Duodenal mucosa (tissue), 2 donors: ENCODE results near the gene SBF1.
A peak's percentile ranks its signal among the peaks of the same experiment; 100 is the strongest.

ENCODE experiments used
- H3K27ac ChIP-seq: one replicate; pipeline ENCODE4 v1.7.0; 2013; ENCODE audit warnings: low read depth, low read length
- H3K27me3 ChIP-seq, 2 donors: one replicate each; pipeline ENCODE4 v1.7.0; 2013; ENCODE audit warnings: low read length in 2 of 2, control low read depth in 1 of 2; ENCODE audit not compliant: insufficient read depth in 2 of 2, control insufficient read depth in 1 of 2
- H3K36me3 ChIP-seq, 2 donors: one replicate each; pipeline ENCODE4 v1.7.0; 2013; ENCODE audit warnings: low read length in 2 of 2, control low read depth in 1 of 2; ENCODE audit not compliant: insufficient read depth in 2 of 2, control insufficient read depth in 1 of 2
- H3K4me1 ChIP-seq, 2 donors: one replicate each; pipeline ENCODE4 v1.7.0; 2013; ENCODE audit warnings: low read length in 2 of 2, control low read depth in 1 of 2; ENCODE audit not compliant: insufficient read depth in 2 of 2, control insufficient read depth in 1 of 2
- H3K4me3 ChIP-seq, 2 donors: one replicate each; pipeline ENCODE4 v1.7.0; 2013; ENCODE audit warnings: low read length in 2 of 2, low read depth in 1 of 2
- H3K9ac ChIP-seq, 2 donors: one replicate each; pipeline ENCODE4 v1.7.0; 2013; ENCODE audit warnings: low read length in 2 of 2, low read depth in 1 of 2
- H3K9me3 ChIP-seq, 2 donors: one replicate each; pipeline ENCODE4 v1.7.0; 2013; ENCODE audit warnings: low read length in 2 of 2, control low read depth in 1 of 2; ENCODE audit not compliant: control insufficient read depth in 1 of 2

Gene SBF1

GRCh38 chr22:50518606-50519005 lies 43.8 kb upstream of the SBF1 start:
- no peaks in the 10 kb centered on the region for H3K27me3 ChIP-seq
- peaks cover 27 to 67% of the 10 kb centered on the region in 2 donors for H3K36me3 ChIP-seq
- peaks cover 7 to 13% of the 10 kb centered on the region in 2 donors for H3K4me1 ChIP-seq
- no peak overlapping the region for H3K27ac ChIP-seq
- H3K9me3 ChIP-seq: no peaks in the 10 kb centered on the region
- H3K4me3 ChIP-seq: no peak overlapping the region
- no peak overlapping the region for H3K9ac ChIP-seq

GRCh38 chr22:50517495-50518260 lies 42.8 kb upstream of the SBF1 start:
- Histone ChIP-seq H3K9ac (no peak overlapping the region), H3K9me3 (no peaks in the 10 kb centered on the region), H3K27ac (no peak overlapping the region), H3K4me1 (peaks cover 0 to 4% of the 10 kb centered on the region in 2 donors), H3K27me3 (no peaks in the 10 kb centered on the region), H3K4me3 (no peak overlapping the region), H3K36me3 (peaks cover 20 to 58% of the 10 kb centered on the region in 2 donors)

GRCh38 chr22:50516891-50517290 lies 42.1 kb upstream of the SBF1 start:
- Histone ChIP-seq H3K9me3 (no peaks in the 10 kb centered on the region), H3K36me3 (peaks cover 18 to 55% of the 10 kb centered on the region in 2 donors), H3K4me1 (no peaks in the 10 kb centered on the region), H3K27me3 (no peaks in the 10 kb centered on the region), H3K27ac (no peak overlapping the region), H3K4me3 (no peak overlapping the region), H3K9ac (no peak overlapping the region)

- H3K4me3 ChIP-seq: no peak overlapping the region
- H3K27ac ChIP-seq: no peak overlapping the region
- H3K9ac ChIP-seq: no peak overlapping the region
- no peaks in the 10 kb centered on the region for H3K27me3 ChIP-seq
- H3K4me1 ChIP-seq: no peaks in the 10 kb centered on the region
- H3K9me3 ChIP-seq: no peaks in the 10 kb centered on the region
- peaks cover 16 to 48% of the 10 kb centered on the region in 2 donors for H3K36me3 ChIP-seq
Measured at GRCh38 chr22:50516068-50516467, 41.2 kb upstream of the SBF1 start.

GRCh38 chr22:50513175-50513574 lies 38.3 kb upstream of the SBF1 start:
- Histone ChIP-seq H3K27ac (no peak overlapping the region), H3K9me3 (no peaks in the 10 kb centered on the region), H3K36me3 (peaks cover 11 to 29% of the 10 kb centered on the region in 2 donors), H3K9ac (no peak overlapping the region), H3K4me3 (no peak overlapping the region), H3K4me1 (peaks cover 10 to 12% of the 10 kb centered on the region in 2 donors), H3K27me3 (no peaks in the 10 kb centered on the region)

GRCh38 chr22:50508897-50509296 lies 34.1 kb upstream of the SBF1 start:
- Histone ChIP-seq H3K27me3 (no peaks in the 10 kb centered on the region), H3K4me3 (peak overlapping the region; percentile 72 to 90), H3K4me1 (peaks cover 10 to 27% of the 10 kb centered on the region in 2 donors), H3K9ac (peak overlapping the region; percentile 49 to 66), H3K9me3 (no peaks in the 10 kb centered on the region), H3K27ac (no peak overlapping the region), H3K36me3 (peaks cover 0 to 18% of the 10 kb centered on the region in 2 donors)

- Histone ChIP-seq H3K9ac (peak within 1 kb of the TSS; percentile 87 to 91), H3K27ac (peak within 1 kb of the TSS; percentile 88), H3K4me1 (peaks cover 10 to 27% of the 10 kb centered on the region in 2 donors), H3K27me3 (no peaks in the 10 kb centered on the region), H3K9me3 (no peaks in the 10 kb centered on the region), H3K4me3 (peak within 1 kb of the TSS; percentile 81 to 94), H3K36me3 (peaks cover 0 to 18% of the 10 kb centered on the region in 2 donors)
Measured at GRCh38 chr22:50507991-50508884, 33.4 kb upstream of the SBF1 start, which contains the start of gene NCAPH2. TSS of gene NCAPH2 (plus strand) at chr22:50508224. CDS start at chr22:50508338, 114 bp downstream.

- Histone ChIP-seq H3K4me1 (peaks cover 10 to 27% of the 10 kb centered on the region in 2 donors), H3K27ac (peak within 1 kb of the TSS; percentile 88), H3K36me3 (peaks cover 6 to 23% of the 10 kb centered on the region in 2 donors), H3K27me3 (no peaks in the 10 kb centered on the region), H3K9ac (peak within 1 kb of the TSS; percentile 87 to 91), H3K4me3 (peak within 1 kb of the TSS; percentile 81 to 94), H3K9me3 (no peaks in the 10 kb centered on the region)
Measured at GRCh38 chr22:50507421-50507990, 32.7 kb upstream of the SBF1 start, which contains the start of gene LMF2. TSS of gene LMF2 (minus strand) at chr22:50507702. CDS start at chr22:50507675, 27 bp downstream.

- H3K4me3 ChIP-seq: peak overlapping the region; percentile 81 to 94
- H3K9ac ChIP-seq: peak overlapping the region; percentile 87 to 91
- H3K4me1 ChIP-seq: peaks cover 10 to 27% of the 10 kb centered on the region in 2 donors
- H3K27ac ChIP-seq: peak overlapping the region; percentile 61
- H3K36me3 ChIP-seq: peaks cover 6 to 21% of the 10 kb centered on the region in 2 donors
- H3K27me3 ChIP-seq: no peaks in the 10 kb centered on the region
- H3K9me3 ChIP-seq: no peaks in the 10 kb centered on the region
Measured at GRCh38 chr22:50506611-50507420, 32.0 kb upstream of the SBF1 start.
